GM10248 (cell line): ENCODE results near the gene LGSN.
A peak's percentile ranks its signal among the peaks of the same experiment; 100 is the strongest.
"Not testable (repeated sequence)": the region's sequence is repeated elsewhere in the genome, so short reads cannot be mapped to it uniquely, and the experiment has no call there.

ENCODE experiments used
- CTCF ChIA-PET: fragments of 300-600 bp; sonication (Branson Sonifier 250); formaldehyde crosslinking; extraction: SDS; loops from one replicate; lab custom pipeline; 2021; ENCODE audit warnings: antibody characterized with exemption; lab: Yijun Ruan, JAX
- POLR2A ChIA-PET: fragments of 350-650 bp; sonication (Branson Sonifier 250); formaldehyde crosslinking; extraction: SDS; loops from one replicate; lab custom pipeline; 2020; ENCODE audit warnings: antibody characterized with exemption; lab: Yijun Ruan, JAX
- DNase-seq: peaks from one replicate; pipeline ENCODE4 v3.0.0; 2012; ENCODE audit errors: extremely low spot score
- TF ChIP-seq, protein P1 (sequence below): IDR thresholded peaks from 2 replicates; pipeline ENCODE4 v1.5.1; 2012; ENCODE audit warnings: mild to moderate bottlenecking, low read depth; ENCODE audit errors: extremely low read depth, missing control alignments, control extremely low read depth

Gene LGSN

DNA sequence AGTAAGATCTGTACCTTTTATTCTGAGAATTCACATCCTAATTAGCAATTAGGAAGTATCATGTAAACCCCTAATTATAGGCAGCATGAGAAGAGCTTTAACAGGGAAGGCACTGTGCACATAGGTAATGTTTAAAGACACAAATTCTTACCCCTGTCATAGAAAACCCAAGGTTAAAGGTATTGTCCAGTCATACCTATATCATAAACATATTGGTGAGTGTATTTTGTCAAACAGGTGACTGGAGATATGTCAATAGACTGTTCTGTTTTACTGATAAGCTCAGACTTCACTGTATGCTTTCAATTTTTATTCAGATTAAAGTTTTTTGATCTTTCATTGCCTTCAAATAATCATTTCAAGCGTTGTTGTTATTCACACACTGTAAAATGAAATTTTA, 43.8 kb downstream of the LGSN start:
- CTCF ChIA-PET, result interaction anchor here (1.3 kb wide), 1 partner anchor 14 kb away, joined by 4 read pairs; no protein-coding TSS in a partner anchor
- POLR2A ChIA-PET, result no interaction called here
- TF ChIP-seq, protein P1, sequence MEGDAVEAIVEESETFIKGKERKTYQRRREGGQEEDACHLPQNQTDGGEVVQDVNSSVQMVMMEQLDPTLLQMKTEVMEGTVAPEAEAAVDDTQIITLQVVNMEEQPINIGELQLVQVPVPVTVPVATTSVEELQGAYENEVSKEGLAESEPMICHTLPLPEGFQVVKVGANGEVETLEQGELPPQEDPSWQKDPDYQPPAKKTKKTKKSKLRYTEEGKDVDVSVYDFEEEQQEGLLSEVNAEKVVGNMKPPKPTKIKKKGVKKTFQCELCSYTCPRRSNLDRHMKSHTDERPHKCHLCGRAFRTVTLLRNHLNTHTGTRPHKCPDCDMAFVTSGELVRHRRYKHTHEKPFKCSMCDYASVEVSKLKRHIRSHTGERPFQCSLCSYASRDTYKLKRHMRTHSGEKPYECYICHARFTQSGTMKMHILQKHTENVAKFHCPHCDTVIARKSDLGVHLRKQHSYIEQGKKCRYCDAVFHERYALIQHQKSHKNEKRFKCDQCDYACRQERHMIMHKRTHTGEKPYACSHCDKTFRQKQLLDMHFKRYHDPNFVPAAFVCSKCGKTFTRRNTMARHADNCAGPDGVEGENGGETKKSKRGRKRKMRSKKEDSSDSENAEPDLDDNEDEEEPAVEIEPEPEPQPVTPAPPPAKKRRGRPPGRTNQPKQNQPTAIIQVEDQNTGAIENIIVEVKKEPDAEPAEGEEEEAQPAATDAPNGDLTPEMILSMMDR, result no peak
- DNase-seq, result no peak

DNA sequence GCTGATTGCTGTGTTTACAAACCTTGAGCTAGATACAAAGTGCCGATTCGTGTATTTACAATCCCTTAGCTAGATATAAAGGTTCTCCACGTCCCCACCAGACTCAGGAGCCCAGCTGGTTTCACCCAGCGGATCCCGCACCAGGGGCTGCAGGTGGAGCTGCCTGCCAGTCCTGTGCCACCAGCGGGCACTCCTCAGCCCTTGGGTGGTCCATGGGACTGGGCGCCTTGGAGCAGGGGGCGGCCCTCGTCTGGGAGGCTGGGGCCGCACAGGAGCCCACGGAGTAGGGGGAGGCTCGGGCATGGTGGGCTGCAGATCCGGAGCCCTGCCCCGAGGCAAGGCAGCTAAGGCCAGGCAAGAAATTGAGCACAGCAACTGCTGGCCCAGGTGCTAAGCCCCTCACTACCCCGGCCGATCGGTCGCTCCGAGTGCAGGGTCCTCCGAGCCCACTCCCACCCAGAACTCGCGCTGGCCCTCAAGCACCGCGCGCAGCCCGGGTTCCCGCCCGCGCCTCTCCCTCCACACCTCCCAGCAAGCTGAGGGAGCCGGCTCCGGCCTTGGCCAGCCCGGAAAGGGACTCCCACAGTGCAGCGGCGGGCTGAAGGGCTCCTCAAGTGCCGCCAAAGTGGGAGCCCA, 44.9 kb downstream of the LGSN start:
- POLR2A ChIA-PET, DNase-seq: not testable (repeated sequence)
- CTCF ChIA-PET, result interaction anchor here (1.3 to 3.3 kb wide), 2 partner anchors 12 to 15 kb away, joined by 4 to 18 read pairs; no protein-coding TSS in a partner anchor

DNA sequence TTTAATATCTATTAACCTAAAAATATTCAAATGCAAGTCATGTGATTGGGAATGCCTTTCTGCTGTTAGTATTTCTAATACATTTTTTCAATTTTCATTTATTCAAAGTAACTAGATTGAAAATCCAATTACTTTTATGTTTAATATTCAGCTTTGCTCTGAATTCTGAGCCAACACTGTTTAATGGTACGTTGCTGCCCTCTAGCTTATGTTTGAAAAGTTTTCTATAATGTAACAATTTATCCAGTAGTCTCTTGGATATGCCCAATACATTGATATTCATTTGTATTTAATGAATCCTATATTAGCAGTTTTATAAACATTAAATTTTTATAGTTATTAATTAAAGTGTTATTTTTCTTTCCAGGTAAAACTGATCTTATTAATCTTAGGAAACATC, 47.4 kb downstream of the LGSN start:
- DNase-seq, result peak; percentile 29
- TF ChIP-seq, protein P1, result peak; percentile 24
- POLR2A ChIA-PET, result no interaction called here
- CTCF ChIA-PET, result interaction anchor here (1.0 to 3.3 kb wide), 2 partner anchors 10 to 207 kb away, joined by 4 to 18 read pairs; no protein-coding TSS in a partner anchor

DNA sequence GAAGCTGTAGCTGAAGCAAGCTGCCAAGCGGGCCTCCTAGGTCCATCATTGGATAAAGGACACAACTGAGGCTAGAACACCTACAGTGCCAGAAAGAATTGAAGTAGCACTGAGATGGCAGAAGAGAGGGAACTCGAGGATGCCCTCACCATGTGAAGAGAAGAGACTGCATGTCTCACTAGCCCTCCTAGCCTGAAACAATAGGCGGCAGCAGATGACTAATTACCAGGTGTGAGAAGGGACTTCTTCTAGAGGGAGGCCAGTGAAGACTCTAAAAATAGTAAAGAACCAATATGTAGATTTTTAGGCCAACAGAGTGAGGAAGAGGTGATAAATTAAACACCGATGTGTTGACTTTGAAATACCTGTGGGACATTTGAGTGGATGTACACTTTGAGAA, 50.3 kb downstream of the LGSN start:
- ChIA-PET CTCF (interaction anchor here (1.2 kb wide), 1 partner anchor 10 kb away, joined by 5 read pairs; no protein-coding TSS in a partner anchor), POLR2A (no interaction called here)
- DNase-seq, result peak; percentile 22
- TF ChIP-seq, protein P1, result no peak

DNA sequence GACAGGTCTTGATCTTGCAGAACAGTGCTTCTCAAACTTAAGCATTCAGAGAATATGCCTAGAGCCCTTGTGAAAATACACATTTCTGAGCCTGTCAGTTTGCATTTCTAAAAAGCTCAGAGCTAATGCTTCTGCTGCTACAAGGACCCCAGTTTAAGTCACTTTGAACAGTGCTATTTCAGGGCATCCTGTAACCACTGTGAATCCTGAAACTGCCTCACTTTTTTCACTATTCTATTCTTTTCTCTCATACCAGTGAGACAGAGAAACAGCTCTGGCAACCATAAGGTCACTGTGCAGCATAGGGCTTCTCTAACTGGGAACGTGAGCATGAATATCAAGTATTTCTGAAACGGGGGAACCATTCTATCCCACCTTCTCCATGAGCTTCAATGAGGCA, 51.2 kb downstream of the LGSN start:
- ChIA-PET POLR2A (no interaction called here), CTCF (interaction anchor here (1.2 kb wide), 1 partner anchor 10 kb away, joined by 5 read pairs; no protein-coding TSS in a partner anchor)
- TF ChIP-seq, protein P1, result no peak
- no peak for DNase-seq

DNA sequence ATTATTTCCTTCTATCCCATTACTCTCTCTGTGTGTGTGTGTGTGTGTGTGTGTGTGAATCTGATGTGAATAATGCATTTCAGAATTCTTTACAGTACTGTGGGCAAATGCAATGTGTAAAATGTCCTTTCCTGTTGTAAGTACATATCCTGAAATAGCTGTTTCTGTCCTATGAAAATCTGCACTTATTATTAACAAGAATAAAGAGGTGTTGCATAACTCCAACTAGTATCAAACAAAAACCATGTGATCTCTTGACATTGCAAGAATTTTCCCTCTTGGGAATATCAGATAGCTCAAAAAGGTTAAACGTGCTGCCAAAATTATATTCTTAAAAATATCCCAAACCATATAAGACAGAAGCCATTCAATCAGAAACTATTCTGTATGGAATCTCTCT, 52.0 kb downstream of the LGSN start:
- TF ChIP-seq, protein P1, result no peak
- ChIA-PET POLR2A (no interaction called here), CTCF (no interaction called here)
- no peak for DNase-seq

DNA sequence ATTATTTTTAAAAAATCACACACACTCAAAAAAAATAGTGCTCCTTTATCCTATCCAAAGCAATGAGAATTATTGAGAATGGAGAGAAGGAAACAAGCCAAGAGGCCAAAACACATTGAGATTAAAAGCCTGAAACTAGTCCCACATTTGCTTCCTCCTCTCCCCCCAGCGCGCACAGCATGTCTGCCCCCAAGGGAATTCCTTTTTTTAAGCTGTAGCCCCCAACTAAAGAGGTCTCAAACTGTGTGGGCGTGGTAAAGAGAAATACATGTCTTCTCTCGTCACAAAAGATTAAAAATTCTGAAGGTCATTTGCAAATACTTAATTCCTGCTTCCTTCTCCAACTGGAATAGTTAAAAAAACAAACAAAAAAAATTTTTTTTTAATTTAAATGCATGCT, 52.7 kb downstream of the LGSN start:
- no peak for DNase-seq
- TF ChIP-seq, protein P1, result no peak
- POLR2A ChIA-PET, result no interaction called here
- CTCF ChIA-PET, result interaction anchor here (1.7 kb wide), 1 partner anchor 10 kb away, joined by 5 read pairs; no protein-coding TSS in a partner anchor
